CD1c-positive myeloid dendritic cell (primary cell): ENCODE results near the gene PAPLN.
A peak's percentile ranks its signal among the peaks of the same experiment; 100 is the strongest.

Experiments
- DNase-seq: peaks from one replicate; pipeline ENCODE4 v3.0.0-alpha.2; 2016; ENCODE audit errors: extremely low spot score

Gene PAPLN

GRCh38 chr14:73230051-73230450 is 7.3 kb upstream of the PAPLN start:
- no peak for DNase-seq

DNA sequence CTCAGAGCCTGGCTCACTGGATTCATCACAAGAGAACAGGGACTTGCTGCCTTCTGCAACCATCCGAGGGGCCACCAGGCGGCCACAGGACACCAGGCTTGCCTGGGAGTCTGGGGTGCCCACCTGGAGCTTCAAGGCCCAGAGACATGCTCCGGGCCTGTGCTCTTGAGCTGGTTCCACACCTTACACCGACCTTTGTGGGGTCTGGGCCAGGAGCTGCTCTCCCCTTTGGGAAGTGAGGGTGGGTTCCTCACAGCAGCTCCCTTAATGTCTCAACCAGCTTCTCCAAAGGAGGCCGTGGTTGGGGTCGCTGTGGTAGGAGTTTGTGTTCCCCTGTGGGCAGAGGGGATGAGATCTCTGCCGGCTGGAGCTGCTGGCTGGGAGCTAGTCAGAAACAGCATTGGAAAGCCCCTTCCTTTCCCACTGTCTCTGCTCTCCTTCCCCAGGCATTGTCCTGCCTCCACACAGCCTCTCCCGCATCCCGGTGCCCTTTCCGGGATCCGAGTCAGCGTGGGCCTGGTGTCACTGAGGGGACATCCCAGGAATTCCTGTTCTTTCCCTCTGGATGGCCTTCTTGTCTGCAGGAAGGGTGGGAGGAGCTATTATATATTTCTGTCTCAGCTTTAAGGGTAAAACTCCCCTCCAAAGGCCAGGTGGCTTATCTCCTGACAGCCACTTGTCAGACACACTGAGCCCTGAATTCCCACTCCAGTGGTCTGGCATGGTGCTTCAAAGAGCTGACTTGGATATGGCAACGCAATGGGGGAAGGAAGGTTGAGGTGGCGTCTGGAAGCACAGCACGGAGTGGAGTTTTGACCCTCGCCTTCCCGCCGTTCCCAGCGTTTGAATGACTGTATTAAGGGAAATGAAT is 5.1 kb upstream of the PAPLN start:
- DNase-seq, result no peak

- no peak for DNase-seq
Measured at GRCh38 chr14:73232984-73233383, 4.3 kb upstream of the PAPLN start.

DNA sequence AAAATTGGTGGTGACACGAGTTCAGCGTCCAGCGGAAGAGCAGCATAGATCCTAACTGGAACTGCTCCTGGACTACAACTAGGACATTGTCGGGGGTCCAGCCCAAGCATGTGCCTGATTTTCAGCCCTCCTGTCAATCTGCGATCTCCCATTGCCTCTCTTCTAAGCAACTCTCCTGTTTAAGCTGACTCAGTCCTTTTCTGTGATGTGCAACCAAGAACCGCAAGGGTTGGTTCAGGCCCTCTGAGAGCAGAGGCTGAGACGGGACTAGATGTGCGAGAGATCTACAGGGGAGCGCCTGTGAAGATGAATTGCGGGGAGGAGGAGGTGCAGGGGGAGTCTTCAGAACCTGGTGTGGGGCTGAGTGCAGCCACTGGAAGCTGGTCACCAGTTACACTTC is 3.7 kb upstream of the PAPLN start:
- DNase-seq, result no peak

DNA sequence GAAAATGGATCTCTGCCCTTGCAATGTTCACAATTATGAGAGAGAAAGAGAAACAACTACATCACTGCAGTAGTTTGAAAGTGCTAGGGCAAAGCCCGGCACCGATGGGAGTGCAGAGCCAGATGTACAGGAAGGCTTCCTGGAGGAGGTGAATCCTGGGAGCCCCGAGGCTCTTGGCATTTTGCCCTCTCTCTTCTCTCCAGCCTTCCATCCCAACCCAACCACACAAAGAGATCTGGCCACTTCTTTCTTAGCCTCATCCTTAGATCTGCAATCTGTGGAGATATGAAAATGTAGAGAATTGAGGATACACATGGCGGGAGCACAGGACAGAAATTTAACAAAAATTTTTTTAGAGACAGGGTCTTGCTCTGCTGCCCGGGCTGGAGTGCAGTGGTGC is 3.3 kb upstream of the PAPLN start:
- no peak for DNase-seq

GRCh38 chr14:73234586-73235394 is 2.5 kb upstream of the PAPLN start:
- DNase-seq, result no peak

GRCh38 chr14:73235531-73236155 is 1.7 kb upstream of the PAPLN start:
- DNase-seq, result no peak

DNA sequence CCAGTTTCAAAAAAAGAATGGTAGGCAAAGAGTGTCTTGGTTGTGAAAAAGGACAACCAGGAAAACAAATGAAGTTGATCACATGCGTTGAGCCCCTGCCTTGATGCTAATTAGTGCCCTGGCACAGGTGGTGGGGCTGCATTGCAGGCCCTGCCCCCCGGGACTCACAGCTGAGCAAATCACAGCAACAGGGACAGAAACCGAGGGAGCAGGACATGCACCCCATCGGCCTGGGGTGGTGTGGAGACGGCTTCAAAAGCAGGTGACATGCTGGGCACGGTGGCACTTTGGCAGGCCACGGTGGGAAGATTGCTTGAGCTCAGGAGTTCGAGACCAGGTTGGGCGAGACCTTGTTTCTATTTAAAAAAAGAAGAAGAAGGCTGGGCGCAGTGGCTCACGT is 1.1 kb upstream of the PAPLN start:
- DNase-seq, result no peak

- no peak for DNase-seq
Measured at GRCh38 chr14:73236752-73237218, 521 bp upstream of the PAPLN start.

DNA sequence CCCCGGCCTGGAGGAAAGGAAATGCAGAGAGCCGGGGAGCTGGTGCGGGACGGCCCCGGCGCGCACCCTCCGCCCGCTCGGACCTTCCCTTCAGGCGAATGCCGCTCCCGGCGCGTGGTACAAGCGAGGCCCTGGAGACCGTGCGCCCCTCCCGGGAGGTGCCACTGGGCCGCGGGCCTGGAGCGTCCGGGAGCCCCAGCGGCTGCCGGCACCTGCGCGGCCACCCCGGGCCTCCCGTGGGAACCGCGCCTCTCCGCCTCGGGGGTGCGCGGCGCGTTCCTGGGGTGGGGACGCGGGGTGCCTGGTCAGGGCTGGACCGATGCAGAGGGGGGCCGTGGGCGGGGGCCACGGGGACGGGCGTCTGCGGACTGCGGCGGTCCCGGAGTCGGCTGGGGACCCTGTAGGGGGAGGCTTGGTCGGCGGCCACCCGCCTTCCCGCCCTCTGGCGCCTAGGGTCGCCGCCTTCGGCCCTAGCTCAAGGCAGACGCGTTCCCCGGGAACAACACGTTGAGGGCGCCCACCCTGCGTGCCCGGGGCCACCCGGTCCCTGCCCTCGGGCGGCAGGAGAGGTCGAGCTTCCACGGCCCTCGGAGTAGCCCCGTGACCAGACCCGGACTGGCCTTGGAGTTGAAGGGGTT is 599 bp downstream of the PAPLN start:
- no peak for DNase-seq

DNA sequence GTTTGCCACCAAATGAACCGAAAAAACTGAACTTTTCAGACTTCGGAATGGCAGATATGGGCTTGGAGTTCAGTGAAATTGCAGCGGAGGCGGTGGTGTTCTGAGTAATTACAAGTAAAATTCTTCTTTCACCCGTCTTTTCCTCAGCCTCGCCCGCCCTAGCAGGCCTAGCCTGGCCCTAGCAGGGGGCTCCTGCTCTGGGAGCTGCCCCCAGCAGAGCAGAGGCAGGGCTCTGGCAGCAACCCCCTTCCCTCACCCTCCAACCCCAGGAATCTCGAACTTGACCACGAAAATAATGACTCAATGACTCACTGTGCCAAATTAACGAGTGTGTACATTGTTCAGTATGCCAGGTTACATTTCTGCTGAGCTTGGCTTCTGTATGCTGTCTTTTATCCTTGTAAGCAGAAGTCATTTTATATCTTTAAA is 1.1 kb downstream of the PAPLN start:
- no peak for DNase-seq

GRCh38 chr14:73238941-73239340 is 1.6 kb downstream of the PAPLN start:
- no peak for DNase-seq

DNA sequence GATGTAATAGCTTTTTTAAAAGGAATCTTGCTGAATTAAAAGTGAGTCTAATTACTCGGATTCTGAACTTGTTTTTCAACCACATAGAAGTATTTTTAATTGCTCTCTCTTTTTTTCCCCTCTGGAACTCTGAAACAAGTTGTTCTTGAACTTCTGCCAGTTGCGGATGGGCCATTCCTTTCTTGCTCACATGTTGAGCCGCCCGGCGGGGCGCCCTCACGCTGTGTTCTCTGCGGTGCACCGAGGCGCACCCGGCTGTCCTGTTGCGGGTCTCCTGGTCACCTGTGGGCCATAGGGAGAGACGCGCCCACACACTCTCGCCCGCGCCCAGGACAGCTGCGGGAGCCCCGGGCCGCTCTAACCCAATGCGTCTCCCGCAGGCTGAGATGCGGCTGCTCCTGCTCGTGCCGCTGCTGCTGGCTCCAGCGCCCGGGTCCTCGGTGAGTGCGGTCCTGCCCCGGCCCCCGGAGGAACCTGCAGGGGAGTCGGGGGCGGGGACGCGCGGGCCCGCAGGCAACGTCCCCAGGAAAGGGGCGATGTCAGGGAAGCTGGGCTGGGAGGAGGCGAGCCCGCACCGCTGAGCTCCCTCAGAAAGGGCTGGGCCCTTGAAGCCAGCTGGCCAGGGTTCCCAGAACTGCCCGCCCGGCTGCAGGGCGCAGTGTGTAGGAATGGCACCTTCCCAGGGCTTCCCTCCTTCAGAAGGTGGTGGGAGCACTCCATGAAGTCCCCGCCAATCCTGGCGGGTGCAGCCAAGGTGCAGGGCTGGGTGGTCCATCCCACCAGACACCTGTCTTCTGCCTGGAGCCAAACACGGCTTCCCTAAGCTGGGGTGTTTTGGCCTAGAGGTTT is 2.3 kb downstream of the PAPLN start:
- DNase-seq, result no peak

DNA sequence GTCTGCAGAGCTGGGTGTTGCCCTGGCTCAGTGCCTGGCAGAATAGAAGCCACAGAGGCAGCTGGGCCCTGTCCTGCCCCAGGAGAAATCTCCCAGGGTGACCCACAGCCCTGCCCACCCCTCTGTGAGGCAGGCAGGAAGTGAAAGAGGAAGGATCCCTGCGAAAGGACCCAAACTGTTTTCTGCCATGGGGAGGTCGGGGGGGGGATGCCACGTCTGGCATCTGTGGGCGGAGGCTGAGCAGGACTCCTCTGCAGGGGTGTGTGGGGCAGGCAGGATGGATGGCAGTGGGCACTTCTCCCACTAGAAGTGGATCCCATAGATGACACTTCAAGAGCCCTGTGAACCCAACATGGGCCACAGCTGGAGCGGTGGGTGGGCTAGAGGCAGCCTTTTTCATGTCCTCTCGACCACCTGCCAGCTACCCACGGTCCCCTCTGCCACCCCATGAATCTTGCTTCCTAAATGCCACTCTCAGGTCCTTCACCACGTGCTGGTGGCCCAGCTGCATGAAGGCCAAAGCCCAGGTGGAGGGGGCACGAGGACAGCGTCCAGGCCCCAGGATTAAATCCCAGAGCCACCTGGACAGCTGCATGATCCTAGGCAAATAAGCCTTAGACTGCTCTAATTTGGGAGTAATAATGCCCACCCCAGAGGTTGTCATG is 3.6 kb downstream of the PAPLN start:
- DNase-seq, result peak; percentile 82

GRCh38 chr14:73241481-73242165 is 4.3 kb downstream of the PAPLN start:
- no peak for DNase-seq

DNA sequence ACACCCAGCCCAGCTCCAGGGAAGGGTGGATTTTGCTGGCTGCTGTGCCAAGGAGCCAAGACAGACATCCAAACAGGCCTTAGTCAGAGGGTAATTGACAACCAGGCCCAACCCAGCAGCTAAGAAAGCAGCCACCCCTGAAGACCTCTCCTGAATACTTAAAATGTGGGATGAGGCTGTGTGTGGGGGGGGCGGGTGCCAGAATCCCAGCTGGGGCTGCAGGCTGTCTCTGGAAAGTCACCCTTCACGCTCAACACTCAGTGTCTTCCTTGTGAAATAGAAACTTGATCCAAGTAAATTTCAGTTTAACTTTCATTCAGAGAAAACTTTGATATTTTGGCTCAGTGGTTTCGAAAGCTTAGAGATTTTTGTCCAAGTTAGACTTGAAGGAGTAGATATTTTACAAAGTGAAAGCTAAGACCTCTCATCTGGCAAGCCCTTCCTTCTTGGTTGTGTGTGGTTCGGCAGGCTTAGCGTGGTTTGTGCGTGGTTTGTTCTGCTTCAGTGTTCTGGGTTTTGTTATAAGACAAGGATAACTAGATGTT is 5.1 kb downstream of the PAPLN start:
- no peak for DNase-seq

- no peak for DNase-seq
Measured at GRCh38 chr14:73243341-73243740, 6.0 kb downstream of the PAPLN start.

- no peak for DNase-seq
Measured at GRCh38 chr14:73243748-73244147, 6.4 kb downstream of the PAPLN start.

DNA sequence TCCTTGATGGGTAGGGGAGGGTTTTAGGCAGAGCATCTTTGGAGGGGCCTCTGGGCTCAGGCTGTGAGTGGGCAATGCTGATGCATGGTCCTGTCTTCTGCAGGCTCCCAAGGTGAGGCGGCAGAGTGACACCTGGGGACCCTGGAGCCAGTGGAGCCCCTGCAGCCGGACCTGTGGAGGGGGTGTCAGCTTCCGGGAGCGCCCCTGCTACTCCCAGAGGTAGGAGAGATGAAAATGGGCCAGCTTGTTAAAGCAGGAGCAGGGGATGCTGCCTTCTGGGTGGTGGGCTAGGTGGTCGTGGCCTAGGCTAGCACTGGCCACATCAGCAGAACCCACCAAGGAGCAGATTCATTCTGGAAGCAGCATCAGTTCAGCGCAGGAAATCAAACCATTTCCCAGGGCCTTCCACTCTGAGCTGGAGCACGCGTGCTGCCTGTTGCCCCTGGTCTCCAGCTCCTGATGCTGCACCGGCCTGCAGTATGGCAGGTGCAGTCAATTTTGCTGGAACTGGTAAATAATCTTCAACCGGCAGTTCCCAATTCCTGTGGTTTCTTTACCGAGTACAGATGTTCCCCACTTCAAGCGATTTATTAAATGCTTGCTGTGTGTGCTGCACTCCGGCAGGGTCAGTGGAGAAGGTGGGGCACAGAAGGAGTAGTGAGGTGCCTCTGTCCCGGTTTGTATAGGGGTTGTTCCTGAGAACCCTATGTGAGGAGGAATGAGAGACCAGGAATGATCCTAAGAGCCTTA is 7.4 kb downstream of the PAPLN start:
- DNase-seq, result no peak
